NCI-H1417 (cell line): ENCODE results near the gene LENEP.
A peak's percentile ranks its signal among the peaks of the same experiment; 100 is the strongest.

Source experiments
- DNase-seq, 3 experiments: peaks; one replicate each; lab custom pipeline; 2025; lab: John Stamatoyannopoulos, UW

Gene LENEP

GRCh38 chr1:154993572-154994268 is at the start of gene LENEP:
Gene LENEP, plus strand, starts transcription at chr1:154993586. Its CDS starts 22 bp downstream, at chr1:154993608.
- DNase-seq: peak in 1 of 3 experiments; percentile 34

- DNase-seq: peak; percentile 40 to 60 (median 46)
Measured at GRCh38 chr1:154943649-154944400, 49.6 kb upstream of the LENEP start.

- DNase-seq: no peak
Measured at GRCh38 chr1:154944401-154945159, 48.8 kb upstream of the LENEP start.

- no peak for DNase-seq
Measured at GRCh38 chr1:154945160-154945961, 48.0 kb upstream of the LENEP start.

GRCh38 chr1:154945962-154946850 is 47.2 kb upstream of the LENEP start:
- DNase-seq: no peak

GRCh38 chr1:154948079-154948478 is 45.3 kb upstream of the LENEP start:
- no peak for DNase-seq

GRCh38 chr1:154951901-154952657 is 41.3 kb upstream of the LENEP start:
- no peak for DNase-seq

GRCh38 chr1:154952664-154953063 is 40.7 kb upstream of the LENEP start:
- no peak for DNase-seq

- peak in 1 of 3 experiments; percentile 8 for DNase-seq
Measured at GRCh38 chr1:154953611-154954038, 39.8 kb upstream of the LENEP start.

GRCh38 chr1:154954541-154954940 is 38.8 kb upstream of the LENEP start:
- DNase-seq: peak in 1 of 3 experiments; percentile 37

- DNase-seq: peak; percentile 37 to 91 (median 75)
Measured at GRCh38 chr1:154955039-154955717, 38.2 kb upstream of the LENEP start.

- peak; percentile 90 to 99 (median 97) for DNase-seq
Measured at GRCh38 chr1:154955718-154956543, 37.5 kb upstream of the LENEP start, which contains the start of gene PBXIP1. Gene PBXIP1, minus strand, starts transcription at chr1:154956099. Its CDS starts 2,378 bp downstream, at chr1:154953721.

- peak in 1 of 3 experiments; percentile 44 for DNase-seq
Measured at GRCh38 chr1:154956544-154956941, 36.8 kb upstream of the LENEP start.

- no peak for DNase-seq
Measured at GRCh38 chr1:154957091-154957657, 36.2 kb upstream of the LENEP start.

GRCh38 chr1:154958036-154958435 is 35.4 kb upstream of the LENEP start:
- DNase-seq: no peak

GRCh38 chr1:154958681-154959425 is 34.5 kb upstream of the LENEP start:
- no peak for DNase-seq

- no peak for DNase-seq
Measured at GRCh38 chr1:154959426-154959780, 34.0 kb upstream of the LENEP start.
